SK-N-SH (cell line): ENCODE results near the gene SRD5A3. TPM values are rescaled to one million over a fixed set of nuclear protein-coding genes. Genes with fewer than 3 reads are reported as not detected.

Experiments
- CTCF ChIA-PET: fragments of 300-600, 350-600 bp; formaldehyde crosslinking; extraction: SDS; loops from one replicate; lab custom pipeline; 2021; lab: Yijun Ruan, JAX
- POLR2A ChIA-PET: fragments of 350-600 bp; sonication (Branson Sonifier 250); formaldehyde crosslinking; extraction: SDS; loops from one replicate; lab custom pipeline; 2020; ENCODE audit warnings: antibody characterized with exemption, inconsistent platforms; lab: Yijun Ruan, JAX
- DNase-seq: peaks from one replicate; pipeline ENCODE4 v3.0.0; 2012
- H2AFZ ChIP-seq: fragments of 200-600 bp; sonication (generic); 2 replicates; pipeline ENCODE4 v1.8.1; 2016; ENCODE audit warnings: antibody characterized with exemption, mild to moderate bottlenecking, low read depth
- H3F3A ChIP-seq: fragments of 200-600 bp; sonication (generic); replicated peaks from 2 replicates; pipeline ENCODE3; 2016; ENCODE audit warnings: antibody characterized with exemption, mild to moderate bottlenecking; ENCODE audit not compliant: insufficient read depth
- H3K27ac ChIP-seq, 2 experiments: fragments of 200-500 bp in 1 of 2; fragments of 200-600 bp in 1 of 2; sonication (Bioruptor generic) in 1 of 2; sonication (generic), shearing (Covaris generic) in 1 of 2; 2 replicates each; pipeline versions ENCODE4 v1.5.1 to v1.6.1; 2014 to 2016; ENCODE audit warnings: low read depth in 2 of 2, inconsistent platforms in 1 of 2, low read length in 1 of 2, mild to moderate bottlenecking in 1 of 2, mixed read lengths in 1 of 2
- H3K27me3 ChIP-seq: fragments of 200-600 bp; sonication (generic), shearing (Covaris generic); 2 replicates; pipeline ENCODE4 v1.6.1; 2016; ENCODE audit warnings: mixed run types; ENCODE audit not compliant: insufficient read depth
- H3K36me3 ChIP-seq, 2 experiments: fragments of 200-500 bp in 1 of 2; fragments of 200-600 bp in 1 of 2; sonication (Bioruptor generic) in 1 of 2; sonication (generic) in 1 of 2; replicated peaks in 1 of 2; 2 replicates each; pipeline versions ENCODE3 to v1.5.1; 2014 to 2016; ENCODE audit warnings: low read length in 1 of 2, mild to moderate bottlenecking in 1 of 2; ENCODE audit not compliant: insufficient read depth in 2 of 2, control insufficient read depth in 1 of 2
- H3K4me1 ChIP-seq, 2 experiments: fragments of 200-500 bp in 1 of 2; fragments of 200-600 bp in 1 of 2; sonication (Bioruptor generic) in 1 of 2; sonication (generic), shearing (Covaris generic) in 1 of 2; 2 replicates each; pipeline versions ENCODE4 v1.5.1 to v1.6.1; 2014 to 2016; ENCODE audit warnings: low read depth in 1 of 2, low read length in 1 of 2, mixed run types in 1 of 2; ENCODE audit not compliant: insufficient read depth in 2 of 2, control insufficient read depth in 1 of 2
- H3K4me2 ChIP-seq: fragments of 200-600 bp; sonication (generic), shearing (Covaris generic); 2 replicates; pipeline ENCODE4 v1.6.1; 2017; ENCODE audit warnings: mixed run types
- H3K4me3 ChIP-seq, 2 experiments: fragments of 200-500 bp in 1 of 2; fragments of 200-600 bp in 1 of 2; sonication (Bioruptor generic) in 1 of 2; sonication (generic), shearing (Covaris generic) in 1 of 2; 2 replicates each; pipeline versions ENCODE4 v1.5.1 to v1.8.1; 2014 to 2016; ENCODE audit warnings: low read depth in 2 of 2, inconsistent platforms in 1 of 2, low read length in 1 of 2, mild to moderate bottlenecking in 1 of 2, mixed read lengths in 1 of 2, moderate library complexity in 1 of 2
- H3K79me2 ChIP-seq: fragments of 200-600 bp; sonication (generic); 2 replicates; pipeline ENCODE4 v1.8.1; 2017; ENCODE audit warnings: mild to moderate bottlenecking; ENCODE audit not compliant: insufficient read depth
- H3K9ac ChIP-seq: fragments of 200-600 bp; sonication (generic); 2 replicates; pipeline ENCODE4 v1.6.1; 2017; ENCODE audit warnings: mixed run types
- H3K9me2 ChIP-seq: fragments of 200-600 bp; sonication (generic); 2 replicates; pipeline ENCODE4 v1.6.1; 2017; ENCODE audit warnings: mixed run types
- H3K9me3 ChIP-seq: fragments of 200-600 bp; sonication (generic); 2 replicates; pipeline ENCODE4 v1.6.1; 2017; ENCODE audit warnings: mixed run types, mild to moderate bottlenecking, moderate library complexity
- H4K20me1 ChIP-seq: fragments of 200-600 bp; sonication (generic); 2 replicates; pipeline ENCODE4 v1.6.1; 2017; ENCODE audit warnings: mild to moderate bottlenecking, mixed run types; ENCODE audit not compliant: insufficient read depth
- ELF1 ChIP-seq: IDR thresholded peaks from 2 replicates; pipeline ENCODE4 v1.4.0; 2012
- EP300 ChIP-seq, 2 experiments: IDR thresholded peaks; 2 replicates each; pipeline versions ENCODE4 v1.4.0 to v1.6.1; 2012; ENCODE audit warnings: borderline replicate concordance in 1 of 2, low read depth in 1 of 2, low read length in 1 of 2
- FOXJ3 ChIP-seq: sonication (generic); formaldehyde crosslinking; IDR thresholded peaks from 2 replicates; pipeline ENCODE4 v1.5.1; 2020; ENCODE audit warnings: mild to moderate bottlenecking, missing genetic modification reagents
- FOXM1 ChIP-seq: IDR thresholded peaks from 2 replicates; pipeline ENCODE4 v1.4.0; 2012; ENCODE audit warnings: low read depth, mild to moderate bottlenecking
- GABPA ChIP-seq: IDR thresholded peaks from 2 replicates; pipeline ENCODE4 v1.4.0; 2012; ENCODE audit warnings: low read depth, mild to moderate bottlenecking
- MAX ChIP-seq: IDR thresholded peaks from 2 replicates; pipeline ENCODE4 v1.4.0; 2012; ENCODE audit warnings: low read depth
- MEF2A ChIP-seq: IDR thresholded peaks from 2 replicates; pipeline ENCODE4 v1.4.0; 2012; ENCODE audit warnings: low read depth, borderline replicate concordance
- MXI1 ChIP-seq: IDR thresholded peaks from 2 replicates; pipeline ENCODE4 v1.6.1; 2012; ENCODE audit warnings: mild to moderate bottlenecking, low read depth, low read length, improper control_type of control experiment
- PBX3 ChIP-seq: IDR thresholded peaks from 2 replicates; pipeline ENCODE4; 2012
- REST ChIP-seq: IDR thresholded peaks from 2 replicates; pipeline ENCODE4 v1.6.1; 2012; ENCODE audit warnings: mild to moderate bottlenecking, low read depth, low read length, moderate library complexity
- SIN3A ChIP-seq: IDR thresholded peaks from 2 replicates; pipeline ENCODE4 v1.6.1; 2012; ENCODE audit warnings: low read depth, mild to moderate bottlenecking, low read length, moderate library complexity, borderline replicate concordance
- SMC3 ChIP-seq: IDR thresholded peaks from 2 replicates; pipeline ENCODE4 v1.6.1; 2012; ENCODE audit warnings: low read depth, low read length, improper control_type of control experiment
- TCF12 ChIP-seq: IDR thresholded peaks from 2 replicates; pipeline ENCODE4 v1.4.0; 2012
- USF1 ChIP-seq: IDR thresholded peaks from 2 replicates; pipeline ENCODE4 v1.4.0; 2012; ENCODE audit warnings: low read depth, borderline replicate concordance
- USF2 ChIP-seq: fragments of 150-350 bp; IDR thresholded peaks from 2 replicates; pipeline ENCODE4 v1.6.1; 2017; ENCODE audit warnings: antibody characterized with exemption, low read length, low read depth, borderline replicate concordance
- YY1 ChIP-seq: IDR thresholded peaks from 2 replicates; pipeline ENCODE4 v1.4.0; 2012; ENCODE audit warnings: low read depth, mild to moderate bottlenecking
- WGBS: methylation state at CpG from one replicate; pipeline ENCODE4 v1.1.6; 2017; ENCODE audit warnings: low lambda C conversion rate; 5-methylcytosine and 5-hydroxymethylcytosine counted together
- polyA plus RNA-seq, 3 experiments: library from polyadenylated mRNA; depleted of rRNA; stranded (reverse); fragments of >200 nt; gene quantifications; 2 replicates each; pipeline ENCODE4 v1.2.3, GENCODE V29; 2012

SRD5A3 gene
- polyA plus RNA-seq, 1 of the 3 experiments (the other 2 are of a cell fraction) = 5.1 TPM

- peak overlapping the region; percentile 99 for H3K4me2 ChIP-seq
- POLR2A ChIA-PET = interaction anchor here (0.7 kb wide), 1 partner anchor 24 kb away, joined by 3 read pairs; no protein-coding TSS in a partner anchor
- no peaks in the 10 kb centered on the region for H3K27me3 ChIP-seq
- 14% methylated on average over 15 of the region's 15 CpGs for WGBS
- peaks cover 13 to 30% of the 10 kb centered on the region in 2 experiments for H3K36me3 ChIP-seq
- peak overlapping the region; percentile 98 for H3K9ac ChIP-seq
- peaks cover 11% of the 10 kb centered on the region for H3F3A ChIP-seq
- H3K9me2 ChIP-seq = no peaks in the 10 kb centered on the region
- H3K79me2 ChIP-seq = peaks cover 64% of the 10 kb centered on the region
- H3K27ac ChIP-seq = peak overlapping the region; percentile 86 to 89; a peak in 3 of 4 replicates
- no peak overlapping the region for H2AFZ ChIP-seq
- TF ChIP-seq REST (no peak), MEF2A (no peak), TCF12 (no peak), USF2 (no peak), MAX (no peak), ELF1 (no peak), FOXM1 (no peak), FOXJ3 (no peak), YY1 (no peak), USF1 (no peak), PBX3 (no peak), GABPA (no peak), MXI1 (no peak), SMC3 (no peak), EP300 (IDR thresholded peaks at IDR 0.05; ENCODE audit: borderline replicate concordance in 1 of 2, low read depth in 1 of 2, low read length in 1 of 2) (no peak), SIN3A (no peak)
- TF ChIP-seq, all 33 proteins: peak for 0
- H3K4me3 ChIP-seq = peak overlapping the region; percentile 81 to 90
- H3K9me3 ChIP-seq = no peaks in the 10 kb centered on the region
- CTCF ChIA-PET = interaction anchor here (2.4 kb wide), 1 partner anchor 51 kb away, joined by 12 read pairs; the partner anchor contains the start of gene SRD5A3
- peaks cover 52% of the 10 kb centered on the region for H4K20me1 ChIP-seq
- peaks cover 0 to 5% of the 10 kb centered on the region in 2 experiments; a peak in 2 of 4 replicates for H3K4me1 ChIP-seq
- no peak for DNase-seq
Measured at GRCh38 chr4:55397520-55398321, 51.7 kb downstream of the SRD5A3 start.
